ENCODE results near the gene STAB2.

DNA sequence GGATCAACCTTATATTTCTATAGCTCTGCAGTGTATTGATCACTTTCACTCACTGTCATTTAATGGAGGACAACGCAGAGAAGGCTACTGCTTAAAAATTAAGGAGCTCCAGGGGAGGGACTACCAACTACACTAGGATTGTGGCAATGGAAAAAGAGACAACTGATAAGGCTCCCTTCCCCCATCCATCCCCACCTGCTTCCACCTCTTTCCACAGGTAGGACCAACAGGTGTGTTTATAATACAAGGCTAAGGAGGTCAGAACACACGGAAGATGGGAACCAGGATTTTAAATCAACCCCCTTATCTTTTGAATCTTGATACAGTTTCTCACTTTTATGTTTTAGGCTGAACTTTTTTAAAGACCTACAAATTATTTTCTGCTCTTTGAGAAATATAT is 90.8 kb downstream of the STAB2 start:
- TF ChIP-seq CTCF (conservative IDR thresholded peaks at IDR 0.05; ENCODE audit: low read depth, low read length) (no peak), POLR2A (IDR thresholded peaks at IDR 0.05; ENCODE audit: low read depth, low read length) (no peak)
- TF ChIP-seq, protein P1, sequence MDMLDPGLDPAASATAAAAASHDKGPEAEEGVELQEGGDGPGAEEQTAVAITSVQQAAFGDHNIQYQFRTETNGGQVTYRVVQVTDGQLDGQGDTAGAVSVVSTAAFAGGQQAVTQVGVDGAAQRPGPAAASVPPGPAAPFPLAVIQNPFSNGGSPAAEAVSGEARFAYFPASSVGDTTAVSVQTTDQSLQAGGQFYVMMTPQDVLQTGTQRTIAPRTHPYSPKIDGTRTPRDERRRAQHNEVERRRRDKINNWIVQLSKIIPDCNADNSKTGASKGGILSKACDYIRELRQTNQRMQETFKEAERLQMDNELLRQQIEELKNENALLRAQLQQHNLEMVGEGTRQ (IDR thresholded peaks at IDR 0.05; ENCODE audit: low read depth, low read length), result no peak
